ENCODE results near the gene PLCL1.

DNA sequence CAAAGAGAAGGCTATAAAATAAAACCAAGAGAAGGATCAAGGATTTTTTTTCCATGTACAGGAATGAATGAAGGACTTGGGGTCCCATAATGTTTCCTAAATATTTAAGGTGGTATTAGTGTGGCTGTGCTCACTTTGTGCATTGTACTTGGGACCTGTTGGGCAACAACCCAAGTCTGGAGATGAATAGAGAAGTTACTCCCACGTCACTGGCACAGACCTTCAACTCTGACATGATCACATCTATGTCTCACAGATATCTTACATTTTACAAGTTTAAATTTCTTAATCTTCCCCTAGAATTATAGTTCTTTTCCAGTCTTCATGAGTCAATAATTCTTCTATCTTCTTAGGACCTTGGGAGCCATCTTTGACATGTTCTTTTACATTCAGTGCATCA lies 133.4 kb downstream of the PLCL1 start:
- no peak for TF ChIP-seq POLR2AphosphoS5 (IDR thresholded peaks at IDR 0.05; ENCODE audit: borderline replicate concordance, low read depth, low read length)
- no peak for TF ChIP-seq FOXP2 (optimal IDR thresholded peaks at IDR 0.05; ENCODE audit: control extremely low read depth, extremely low read length, insufficient read depth)

All from SK-N-MC (cell line).